A549 (cell line): Measurements from ENCODE around the gene MSMO1. TPM values are rescaled to one million over a fixed set of nuclear protein-coding genes. Genes with fewer than 3 reads are reported as not detected.

Experiments used
- ATAC-seq, 2 experiments: fragments of 200-7000 bp in 1 of 2; fragments of >200 bp in 1 of 2; cut with Nextera tagmentation in 1 of 2; cut with Tn5 transposase in 1 of 2; 3 replicates each; pipeline versions ENCODE4 v1.8.0 to v1.9.1; 2018 to 2020; ENCODE audit warnings: mild to moderate bottlenecking in 1 of 2, moderate library complexity in 1 of 2
- CTCF ChIA-PET: fragments of 300-600 bp; sonication (Branson Sonifier 250); formaldehyde crosslinking; extraction: SDS; loops from one replicate; lab custom pipeline; 2021; ENCODE audit warnings: antibody characterized with exemption, inconsistent platforms; lab: Yijun Ruan, JAX
- POLR2A ChIA-PET: fragments of 350-600 bp; formaldehyde crosslinking; extraction: SDS; loops from one replicate; lab custom pipeline; 2021; ENCODE audit warnings: antibody characterized with exemption, inconsistent platforms; lab: Yijun Ruan, JAX
- DNase-seq, 2 experiments: peaks; one replicate each; pipeline versions ENCODE4 v3.0.0 to v3.0.0-alpha.2; 2011 to 2016; ENCODE audit warnings: low read depth in 1 of 2, low spot score in 1 of 2
- FAIRE-seq: peaks from 2 replicates; lab custom pipeline; 2011; peaks lifted over from hg19 to GRCh38; lab: Jason Lieb, UNC
- H3K27ac ChIP-seq, 2 experiments: fragments of >200 bp; sonication (Bioruptor Twin); formaldehyde crosslinking; 3 replicates each; pipeline ENCODE4 v1.5.1; 2016 to 2017
- H3K4me1 ChIP-seq: fragments of >200 bp; sonication (Bioruptor Twin); formaldehyde crosslinking; 3 replicates; pipeline ENCODE4 v1.6.1; 2016
- H3K4me2 ChIP-seq: fragments of >200 bp; sonication (Bioruptor Twin); formaldehyde crosslinking; 3 replicates; pipeline ENCODE4 v1.6.1; 2016
- H3K4me3 ChIP-seq: fragments of >200 bp; sonication (Bioruptor Twin); formaldehyde crosslinking; 3 replicates; pipeline ENCODE4 v1.5.1; 2016
- H3K9me3 ChIP-seq: fragments of >200 bp; sonication (Bioruptor Twin); formaldehyde crosslinking; 3 replicates; pipeline ENCODE4 v1.6.1; 2016
- BHLHE40 ChIP-seq: IDR thresholded peaks from 2 replicates; pipeline ENCODE4 v1.6.1; 2012; ENCODE audit warnings: low read depth, low read length, inconsistent platforms
- CBX2 ChIP-seq: fragments of 200-600 bp; sonication (generic); IDR thresholded peaks from 2 replicates; pipeline ENCODE4 v1.6.1; 2016; ENCODE audit warnings: low read depth, mild to moderate bottlenecking, borderline replicate concordance
- CBX8 ChIP-seq: fragments of 200-600 bp; sonication (generic); IDR thresholded peaks from 2 replicates; pipeline ENCODE4 v1.6.1; 2016
- EP300 ChIP-seq, 2 experiments: fragments of >200 bp; sonication (Bioruptor Twin); formaldehyde crosslinking; IDR thresholded peaks; 2 replicates in 1 of 2; 3 replicates in 1 of 2; pipeline ENCODE4 v1.6.1; 2016 to 2017
- FOXS1 ChIP-seq: fragments of 250-450 bp; sonication (Bioruptor Pico); IDR thresholded peaks from 2 replicates; pipeline ENCODE4 v1.5.0; 2020; ENCODE audit warnings: mild to moderate bottlenecking, moderate library complexity
- HDAC2 ChIP-seq: fragments of 200-600 bp; sonication (generic); IDR thresholded peaks from 2 replicates; pipeline ENCODE4 v1.6.1; 2016
- HEYL ChIP-seq: fragments of 250-450 bp; sonication (Bioruptor Pico); IDR thresholded peaks from 2 replicates; pipeline ENCODE4 v1.8.0; 2021; ENCODE audit warnings: mild to moderate bottlenecking, moderate library complexity
- HOXA7 ChIP-seq: fragments of 250-450 bp; sonication (Bioruptor Pico); IDR thresholded peaks from 2 replicates; pipeline ENCODE4 v1.5.0; 2020; ENCODE audit warnings: mild to moderate bottlenecking, moderate library complexity
- JUNB ChIP-seq: fragments of >200 bp; sonication (Bioruptor Twin); formaldehyde crosslinking; IDR thresholded peaks from 2 replicates; pipeline ENCODE4 v1.6.1; 2016
- KDM5A ChIP-seq: fragments of 200-600 bp; sonication (generic); IDR thresholded peaks from 2 replicates; pipeline ENCODE4 v1.6.1; 2016; ENCODE audit warnings: antibody characterized with exemption, mild to moderate bottlenecking
- MYC ChIP-seq: IDR thresholded peaks from 2 replicates; pipeline ENCODE4 v1.6.1; 2012; ENCODE audit warnings: mild to moderate bottlenecking, inconsistent platforms, low read length, improper control_type of control experiment, borderline replicate concordance
- NPAS2 ChIP-seq: fragments of 250-450 bp; sonication (Bioruptor Pico); IDR thresholded peaks from 2 replicates; pipeline ENCODE4 v1.8.0; 2022; ENCODE audit warnings: mild to moderate bottlenecking, moderate library complexity, borderline replicate concordance
- PHF8 ChIP-seq: fragments of 200-600 bp; sonication (generic); IDR thresholded peaks from 2 replicates; pipeline ENCODE4 v1.6.1; 2016; ENCODE audit warnings: low read depth, mild to moderate bottlenecking, antibody characterized with exemption, moderate library complexity, borderline replicate concordance
- POLR2AphosphoS2 ChIP-seq: conservative IDR thresholded peaks from 2 replicates; pipeline ENCODE4 v1.6.1; 2012; ENCODE audit warnings: low read length, improper control_type of control experiment, inconsistent platforms
- RFX5 ChIP-seq: fragments of 450-650 bp; IDR thresholded peaks from 2 replicates; pipeline ENCODE4 v1.7.1; 2014; ENCODE audit warnings: antibody characterized with exemption, mild to moderate bottlenecking, moderate library complexity
- TP53 ChIP-seq: fragments of 250-450 bp; sonication (Bioruptor Pico); IDR thresholded peaks from 2 replicates; pipeline ENCODE4 v1.5.0; 2021; ENCODE audit warnings: mild to moderate bottlenecking, moderate library complexity
- ZNF302 ChIP-seq: fragments of 250-450 bp; sonication (Bioruptor Pico); IDR thresholded peaks from 2 replicates; pipeline ENCODE4 v1.9.0; 2021; ENCODE audit warnings: inconsistent platforms, mild to moderate bottlenecking, moderate library complexity
- WGBS: methylation state at CpG from one replicate; pipeline ENCODE4 v1.1.6; 2017; ENCODE audit errors: missing lambda C conversion rate; 5-methylcytosine and 5-hydroxymethylcytosine counted together
- polyA plus RNA-seq, 4 experiments: library from polyadenylated mRNA; depleted of rRNA in 3 of 4; stranded (reverse); fragments of >200 nt; fragmentation: RNase III in 1 of 4; extraction: RNeasy Plus Mini Kit Qiagen cat#74134 plus additional on column Dnase treatment in 1 of 4; gene quantifications; 2 replicates in 3 of 4; 3 replicates in 1 of 4; pipeline ENCODE4 v1.2.3, GENCODE V29; 2011 to 2017
- TF ChIP-seq, protein P1 (sequence below): IDR thresholded peaks from 2 replicates; pipeline ENCODE4 v1.6.1; 2012
- TF ChIP-seq, protein P2 (sequence below): fragments of >200 bp; sonication (Bioruptor Twin); formaldehyde crosslinking; IDR thresholded peaks from 2 replicates; pipeline ENCODE4 v1.6.1; 2016
- TF ChIP-seq, protein P3 (sequence below): fragments of 450-650 bp; IDR thresholded peaks from 2 replicates; pipeline ENCODE4 v1.6.1; 2014; ENCODE audit warnings: antibody characterized with exemption
- TF ChIP-seq, protein P4 (sequence below): fragments of 250-450 bp; sonication (Bioruptor Pico); IDR thresholded peaks from 2 replicates; pipeline ENCODE4 v1.5.0; 2020; ENCODE audit warnings: low read depth, mild to moderate bottlenecking, moderate library complexity
- TF ChIP-seq, protein P5 (sequence below): fragments of >200 bp; sonication (Bioruptor Twin); formaldehyde crosslinking; IDR thresholded peaks from 3 replicates; pipeline ENCODE4 v1.5.1; 2016
- TF ChIP-seq, protein P6 (sequence below): fragments of >200 bp; sonication (Bioruptor Twin); formaldehyde crosslinking; IDR thresholded peaks from 3 replicates; pipeline ENCODE4 v1.6.1; 2016
- TF ChIP-seq, protein P7 (sequence below): fragments of 250-450 bp; sonication (Bioruptor Pico); IDR thresholded peaks from 2 replicates; pipeline ENCODE4 v1.5.0; 2021; ENCODE audit warnings: mild to moderate bottlenecking, moderate library complexity, borderline replicate concordance
- TF ChIP-seq, protein P8 (sequence below): IDR thresholded peaks from 2 replicates; pipeline ENCODE4 v1.6.1; 2012; ENCODE audit warnings: low read depth, borderline replicate concordance

Gene MSMO1
- polyA plus RNA-seq, 2 of the 4 experiments (the other 2 are of a cell fraction), result 32.3 to 37.2 TPM

DNA sequence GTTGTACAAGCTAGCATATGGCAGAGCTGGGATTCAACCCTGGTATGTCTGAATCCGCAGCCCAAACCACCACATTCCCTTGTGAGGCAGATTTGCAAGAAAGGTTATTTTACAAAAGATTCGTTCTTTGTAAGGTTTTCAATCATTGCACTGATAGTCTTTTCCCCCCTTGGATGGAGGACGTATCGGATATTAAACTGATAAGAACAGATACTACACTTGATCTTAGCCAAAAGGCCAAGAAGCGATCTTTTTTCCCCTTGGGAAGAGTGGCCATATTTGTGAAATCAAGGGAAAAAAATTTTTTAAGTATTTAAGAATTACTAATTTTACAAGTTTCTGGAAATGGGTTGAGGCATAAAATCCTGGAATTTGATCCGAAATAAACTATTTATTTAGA lies 34.4 kb upstream of the MSMO1 start (continued):
- no peak for TF ChIP-seq FOXS1 (CRISPR knock-in tag)

DNA sequence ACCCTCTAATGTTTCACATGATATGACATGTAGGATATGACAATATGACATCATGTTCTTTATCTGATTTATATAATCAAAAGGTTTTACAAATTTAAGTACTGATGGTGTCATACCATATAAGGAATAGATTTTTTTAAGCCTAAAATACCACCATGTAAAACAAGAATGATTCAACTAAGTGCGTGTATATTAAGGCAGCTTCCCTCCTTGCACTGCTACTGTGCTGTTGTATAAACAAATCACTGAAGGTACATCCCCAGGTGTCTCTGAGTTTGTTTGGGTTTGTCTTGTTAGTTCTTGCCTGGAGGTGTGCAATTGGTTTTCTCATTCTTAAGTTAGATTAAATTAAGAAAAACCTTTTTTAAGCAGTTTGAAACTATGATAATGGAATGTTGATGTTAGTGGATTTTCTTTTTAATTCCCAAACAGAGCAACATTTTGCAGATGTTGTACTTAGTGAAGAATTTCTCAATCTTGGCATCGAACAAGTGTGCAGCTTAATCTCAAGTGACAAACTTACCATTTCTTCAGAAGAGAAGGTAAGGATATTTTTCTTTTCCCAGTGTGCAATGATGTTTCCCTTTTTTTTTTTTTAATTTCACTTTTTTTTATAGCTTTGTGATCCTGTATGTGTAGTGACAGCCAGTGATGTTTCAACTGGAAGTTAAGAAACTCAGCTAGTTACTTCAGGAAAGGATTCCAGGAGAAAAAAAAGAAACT lies 33.4 kb upstream of the MSMO1 start:
- FAIRE-seq (no peak), ATAC-seq (no peak), DNase-seq (no peak)
- ChIA-PET POLR2A (no interaction called here), CTCF (interaction anchor here (0.7 kb wide), 1 partner anchor 130 kb away, joined by 3 read pairs; no protein-coding TSS in a partner anchor)
- no peak overlapping the region for H3K4me3 ChIP-seq
- H3K4me2 ChIP-seq, result no peak overlapping the region
- H3K27ac ChIP-seq, result no peak overlapping the region
- H3K4me1 ChIP-seq, result peaks cover under 1% of the 10 kb centered on the region; the same call in 1 of the 3 replicates
- no peak for TF ChIP-seq TP53
- no peak for TF ChIP-seq JUNB
- no peak for TF ChIP-seq CBX2
- TF ChIP-seq HOXA7 (CRISPR knock-in tag), result no peak
- no peak for TF ChIP-seq CBX8
- TF ChIP-seq, protein P1, sequence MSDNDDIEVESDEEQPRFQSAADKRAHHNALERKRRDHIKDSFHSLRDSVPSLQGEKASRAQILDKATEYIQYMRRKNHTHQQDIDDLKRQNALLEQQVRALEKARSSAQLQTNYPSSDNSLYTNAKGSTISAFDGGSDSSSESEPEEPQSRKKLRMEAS, result no peak
- no peak for TF ChIP-seq BHLHE40
- 87% methylated on average over 2 of the region's 2 CpGs for WGBS
- H3K9me3 ChIP-seq, result no peaks in the 10 kb centered on the region

DNA sequence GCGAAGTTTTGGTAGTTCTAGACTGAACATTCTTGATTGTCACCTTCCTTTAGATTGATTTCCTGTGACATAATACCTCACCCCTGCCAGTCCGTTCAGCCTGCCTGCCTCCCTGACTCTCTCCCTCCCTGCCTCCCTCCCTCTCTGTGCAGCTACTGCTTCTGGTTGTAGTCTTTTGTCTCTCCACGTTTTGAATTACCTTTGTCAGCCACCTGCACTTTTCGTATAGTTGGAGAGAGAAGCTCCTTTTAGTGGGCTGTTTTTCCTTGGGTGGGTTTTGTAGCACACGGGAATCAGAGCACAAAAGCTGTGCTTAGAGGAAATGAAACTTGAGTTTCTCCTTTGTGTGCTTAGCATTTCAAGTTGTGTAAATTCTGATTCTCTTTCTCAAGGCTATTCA lies 32.6 kb upstream of the MSMO1 start:
- ATAC-seq, result no peak
- CTCF ChIA-PET, result no interaction called here

DNA sequence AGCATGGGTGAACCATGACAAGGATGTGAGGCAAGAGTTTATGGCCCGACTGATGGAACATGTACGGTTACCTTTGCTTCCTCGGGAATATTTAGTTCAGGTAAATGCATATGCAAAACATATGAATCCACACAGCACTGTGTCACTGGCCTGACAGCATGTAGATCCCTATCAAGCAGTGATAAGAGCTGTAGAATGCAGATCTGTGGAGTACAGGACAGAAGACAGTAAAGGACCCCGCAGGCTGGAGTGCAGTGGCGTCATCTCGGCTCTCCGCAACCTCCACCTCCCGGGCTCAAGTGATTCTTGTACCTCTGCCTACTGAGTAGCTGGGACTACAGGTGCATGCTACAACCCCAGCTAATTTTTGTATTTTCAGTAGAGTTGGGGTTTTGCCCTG lies 29.8 kb upstream of the MSMO1 start:
- no peak overlapping the region for H3K4me3 ChIP-seq
- POLR2A ChIA-PET, result no interaction called here
- no peak overlapping the region for H3K4me2 ChIP-seq
- CTCF ChIA-PET, result interaction anchor here (0.6 kb wide), 1 partner anchor 129 kb away, joined by 6 read pairs; no protein-coding TSS in a partner anchor
- 94% methylated on average over 8 of the region's 8 CpGs for WGBS
- no peak for FAIRE-seq
- no peak for DNase-seq
- peaks cover 3% of the 10 kb centered on the region; the same call in 1 of the 3 replicates for H3K4me1 ChIP-seq
- no peak for ATAC-seq
- no peaks in the 10 kb centered on the region for H3K9me3 ChIP-seq
- H3K27ac ChIP-seq, result no peak overlapping the region
- no peak for TF ChIP-seq KDM5A
- no peak for TF ChIP-seq TP53
- TF ChIP-seq RFX5, result no peak
- no peak for TF ChIP-seq HEYL
- TF ChIP-seq, protein P2, sequence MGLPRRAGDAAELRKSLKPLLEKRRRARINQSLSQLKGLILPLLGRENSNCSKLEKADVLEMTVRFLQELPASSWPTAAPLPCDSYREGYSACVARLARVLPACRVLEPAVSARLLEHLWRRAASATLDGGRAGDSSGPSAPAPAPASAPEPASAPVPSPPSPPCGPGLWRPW, result no peak
- no peak for TF ChIP-seq ZNF302
- TF ChIP-seq, protein P3, sequence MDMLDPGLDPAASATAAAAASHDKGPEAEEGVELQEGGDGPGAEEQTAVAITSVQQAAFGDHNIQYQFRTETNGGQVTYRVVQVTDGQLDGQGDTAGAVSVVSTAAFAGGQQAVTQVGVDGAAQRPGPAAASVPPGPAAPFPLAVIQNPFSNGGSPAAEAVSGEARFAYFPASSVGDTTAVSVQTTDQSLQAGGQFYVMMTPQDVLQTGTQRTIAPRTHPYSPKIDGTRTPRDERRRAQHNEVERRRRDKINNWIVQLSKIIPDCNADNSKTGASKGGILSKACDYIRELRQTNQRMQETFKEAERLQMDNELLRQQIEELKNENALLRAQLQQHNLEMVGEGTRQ, result no peak
- TF ChIP-seq MYC, result no peak
- TF ChIP-seq, protein P4, sequence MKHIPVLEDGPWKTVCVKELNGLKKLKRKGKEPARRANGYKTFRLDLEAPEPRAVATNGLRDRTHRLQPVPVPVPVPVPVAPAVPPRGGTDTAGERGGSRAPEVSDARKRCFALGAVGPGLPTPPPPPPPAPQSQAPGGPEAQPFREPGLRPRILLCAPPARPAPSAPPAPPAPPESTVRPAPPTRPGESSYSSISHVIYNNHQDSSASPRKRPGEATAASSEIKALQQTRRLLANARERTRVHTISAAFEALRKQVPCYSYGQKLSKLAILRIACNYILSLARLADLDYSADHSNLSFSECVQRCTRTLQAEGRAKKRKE, result no peak
- TF ChIP-seq, protein P5, sequence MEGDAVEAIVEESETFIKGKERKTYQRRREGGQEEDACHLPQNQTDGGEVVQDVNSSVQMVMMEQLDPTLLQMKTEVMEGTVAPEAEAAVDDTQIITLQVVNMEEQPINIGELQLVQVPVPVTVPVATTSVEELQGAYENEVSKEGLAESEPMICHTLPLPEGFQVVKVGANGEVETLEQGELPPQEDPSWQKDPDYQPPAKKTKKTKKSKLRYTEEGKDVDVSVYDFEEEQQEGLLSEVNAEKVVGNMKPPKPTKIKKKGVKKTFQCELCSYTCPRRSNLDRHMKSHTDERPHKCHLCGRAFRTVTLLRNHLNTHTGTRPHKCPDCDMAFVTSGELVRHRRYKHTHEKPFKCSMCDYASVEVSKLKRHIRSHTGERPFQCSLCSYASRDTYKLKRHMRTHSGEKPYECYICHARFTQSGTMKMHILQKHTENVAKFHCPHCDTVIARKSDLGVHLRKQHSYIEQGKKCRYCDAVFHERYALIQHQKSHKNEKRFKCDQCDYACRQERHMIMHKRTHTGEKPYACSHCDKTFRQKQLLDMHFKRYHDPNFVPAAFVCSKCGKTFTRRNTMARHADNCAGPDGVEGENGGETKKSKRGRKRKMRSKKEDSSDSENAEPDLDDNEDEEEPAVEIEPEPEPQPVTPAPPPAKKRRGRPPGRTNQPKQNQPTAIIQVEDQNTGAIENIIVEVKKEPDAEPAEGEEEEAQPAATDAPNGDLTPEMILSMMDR, result no peak
- TF ChIP-seq NPAS2 (CRISPR knock-in tag), result no peak
- TF ChIP-seq, protein P6, sequence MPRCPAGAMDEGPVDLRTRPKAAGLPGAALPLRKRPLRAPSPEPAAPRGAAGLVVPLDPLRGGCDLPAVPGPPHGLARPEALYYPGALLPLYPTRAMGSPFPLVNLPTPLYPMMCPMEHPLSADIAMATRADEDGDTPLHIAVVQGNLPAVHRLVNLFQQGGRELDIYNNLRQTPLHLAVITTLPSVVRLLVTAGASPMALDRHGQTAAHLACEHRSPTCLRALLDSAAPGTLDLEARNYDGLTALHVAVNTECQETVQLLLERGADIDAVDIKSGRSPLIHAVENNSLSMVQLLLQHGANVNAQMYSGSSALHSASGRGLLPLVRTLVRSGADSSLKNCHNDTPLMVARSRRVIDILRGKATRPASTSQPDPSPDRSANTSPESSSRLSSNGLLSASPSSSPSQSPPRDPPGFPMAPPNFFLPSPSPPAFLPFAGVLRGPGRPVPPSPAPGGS, result no peak
- no peak for TF ChIP-seq EP300 (IDR thresholded peaks at IDR 0.05)

More for the DNA sequence above, 32.6 kb upstream of the MSMO1 start:
- H3K27ac ChIP-seq, result no peak overlapping the region
- no peak overlapping the region for H3K4me3 ChIP-seq
- FAIRE-seq (no peak), DNase-seq (no peak)
- POLR2A ChIA-PET, result no interaction called here
- H3K4me1 ChIP-seq, result no peaks in the 10 kb centered on the region
- H3K4me2 ChIP-seq, result no peak overlapping the region
- TF ChIP-seq, protein P7, sequence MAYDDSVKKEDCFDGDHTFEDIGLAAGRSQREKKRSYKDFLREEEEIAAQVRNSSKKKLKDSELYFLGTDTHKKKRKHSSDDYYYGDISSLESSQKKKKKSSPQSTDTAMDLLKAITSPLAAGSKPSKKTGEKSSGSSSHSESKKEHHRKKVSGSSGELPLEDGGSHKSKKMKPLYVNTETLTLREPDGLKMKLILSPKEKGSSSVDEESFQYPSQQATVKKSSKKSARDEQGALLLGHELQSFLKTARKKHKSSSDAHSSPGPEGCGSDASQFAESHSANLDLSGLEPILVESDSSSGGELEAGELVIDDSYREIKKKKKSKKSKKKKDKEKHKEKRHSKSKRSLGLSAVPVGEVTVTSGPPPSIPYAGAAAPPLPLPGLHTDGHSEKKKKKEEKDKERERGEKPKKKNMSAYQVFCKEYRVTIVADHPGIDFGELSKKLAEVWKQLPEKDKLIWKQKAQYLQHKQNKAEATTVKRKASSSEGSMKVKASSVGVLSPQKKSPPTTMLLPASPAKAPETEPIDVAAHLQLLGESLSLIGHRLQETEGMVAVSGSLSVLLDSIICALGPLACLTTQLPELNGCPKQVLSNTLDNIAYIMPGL, result no peak
- TF ChIP-seq POLR2AphosphoS2, result no peak
- TF ChIP-seq, protein P8, sequence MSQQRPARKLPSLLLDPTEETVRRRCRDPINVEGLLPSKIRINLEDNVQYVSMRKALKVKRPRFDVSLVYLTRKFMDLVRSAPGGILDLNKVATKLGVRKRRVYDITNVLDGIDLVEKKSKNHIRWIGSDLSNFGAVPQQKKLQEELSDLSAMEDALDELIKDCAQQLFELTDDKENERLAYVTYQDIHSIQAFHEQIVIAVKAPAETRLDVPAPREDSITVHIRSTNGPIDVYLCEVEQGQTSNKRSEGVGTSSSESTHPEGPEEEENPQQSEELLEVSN, result no peak
- TF ChIP-seq HDAC2, result no peak
- TF ChIP-seq PHF8, result no peak
- TF ChIP-seq, all 56 proteins: peak for 0
- WGBS, result 78% methylated on average over 5 of the region's 5 CpGs
- no peaks in the 10 kb centered on the region for H3K9me3 ChIP-seq
